22Rv1 (cell line): ENCODE measurements around the gene GRAP2.

Experiments
- ZFX ChIP-seq: fragments of 450-650 bp; IDR thresholded peaks from 2 replicates; pipeline ENCODE4 v1.6.1; 2017; ENCODE audit warnings: antibody characterized with exemption, borderline replicate concordance
- TF ChIP-seq, protein P1 (sequence below): fragments of 450-650 bp; IDR thresholded peaks from 2 replicates; pipeline ENCODE4 v1.5.1; 2017; ENCODE audit warnings: mild to moderate bottlenecking

DNA sequence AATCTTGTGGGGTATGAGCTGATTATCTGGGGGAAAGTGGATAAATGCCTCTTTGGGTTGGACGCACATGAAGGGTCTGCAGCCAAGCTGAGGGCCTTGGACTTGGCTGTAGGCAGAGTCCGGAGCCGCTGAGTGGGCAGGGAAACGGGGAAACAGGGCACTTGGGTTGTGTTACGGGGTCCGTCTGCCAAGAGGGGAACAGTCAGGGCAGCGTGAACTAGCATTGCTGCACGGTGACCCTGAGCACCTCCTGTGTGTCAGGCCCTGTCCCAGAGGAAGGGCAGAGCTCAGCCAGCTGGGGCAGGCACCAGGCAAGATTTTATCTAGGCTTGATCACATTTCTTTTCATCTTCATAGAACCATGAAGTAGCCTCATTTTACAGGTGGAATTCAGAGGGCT is 105.8 kb downstream of the GRAP2 start:
- TF ChIP-seq, protein P1, sequence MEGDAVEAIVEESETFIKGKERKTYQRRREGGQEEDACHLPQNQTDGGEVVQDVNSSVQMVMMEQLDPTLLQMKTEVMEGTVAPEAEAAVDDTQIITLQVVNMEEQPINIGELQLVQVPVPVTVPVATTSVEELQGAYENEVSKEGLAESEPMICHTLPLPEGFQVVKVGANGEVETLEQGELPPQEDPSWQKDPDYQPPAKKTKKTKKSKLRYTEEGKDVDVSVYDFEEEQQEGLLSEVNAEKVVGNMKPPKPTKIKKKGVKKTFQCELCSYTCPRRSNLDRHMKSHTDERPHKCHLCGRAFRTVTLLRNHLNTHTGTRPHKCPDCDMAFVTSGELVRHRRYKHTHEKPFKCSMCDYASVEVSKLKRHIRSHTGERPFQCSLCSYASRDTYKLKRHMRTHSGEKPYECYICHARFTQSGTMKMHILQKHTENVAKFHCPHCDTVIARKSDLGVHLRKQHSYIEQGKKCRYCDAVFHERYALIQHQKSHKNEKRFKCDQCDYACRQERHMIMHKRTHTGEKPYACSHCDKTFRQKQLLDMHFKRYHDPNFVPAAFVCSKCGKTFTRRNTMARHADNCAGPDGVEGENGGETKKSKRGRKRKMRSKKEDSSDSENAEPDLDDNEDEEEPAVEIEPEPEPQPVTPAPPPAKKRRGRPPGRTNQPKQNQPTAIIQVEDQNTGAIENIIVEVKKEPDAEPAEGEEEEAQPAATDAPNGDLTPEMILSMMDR, result no peak
- no peak for TF ChIP-seq ZFX
